Peyer's patch (tissue), 4 donors: Measurements from ENCODE around the gene TBC1D30.

ENCODE experiments used
- POLR2A ChIP-seq, 2 donors: fragments of 450-650 bp; IDR thresholded peaks; one replicate each; pipeline ENCODE4 v1.5.1; 2017; ENCODE audit warnings: antibody characterized with exemption in 2 of 2, mild to moderate bottlenecking in 2 of 2, moderate library complexity in 2 of 2
- TF ChIP-seq, protein P1 (sequence below), 6 experiments: fragments of 450-650 bp in 4 of 6; fragments of 200-600 bp in 2 of 6; sonication (generic) in 1 of 6; IDR thresholded peaks; one replicate each; pipeline ENCODE4 v1.5.1; 2017 to 2019; ENCODE audit warnings: antibody characterized with exemption in 6 of 6, mild to moderate bottlenecking in 3 of 6, moderate library complexity in 1 of 6

DNA sequence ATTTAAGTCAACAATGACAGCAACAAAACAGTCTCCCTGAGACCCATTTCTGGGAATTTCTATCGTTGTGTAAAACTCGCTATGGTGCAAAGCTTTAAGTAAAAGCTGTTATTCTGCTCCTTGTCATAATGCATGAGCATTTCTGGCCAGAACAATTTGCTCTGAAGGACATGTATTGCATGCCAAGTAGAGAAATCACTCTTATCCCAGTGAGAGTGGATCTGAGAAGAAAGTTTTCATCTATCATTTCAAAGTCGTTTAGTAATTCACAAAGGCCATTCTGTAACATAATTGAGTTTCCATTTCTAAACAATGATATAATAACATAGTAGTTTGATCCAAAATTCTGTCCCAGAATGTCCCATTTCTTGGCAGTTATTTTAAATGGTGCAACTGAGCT is 86.6 kb downstream of the TBC1D30 start:
- TF ChIP-seq POLR2A (IDR thresholded peaks at IDR 0.05): no peak
- TF ChIP-seq, protein P1, sequence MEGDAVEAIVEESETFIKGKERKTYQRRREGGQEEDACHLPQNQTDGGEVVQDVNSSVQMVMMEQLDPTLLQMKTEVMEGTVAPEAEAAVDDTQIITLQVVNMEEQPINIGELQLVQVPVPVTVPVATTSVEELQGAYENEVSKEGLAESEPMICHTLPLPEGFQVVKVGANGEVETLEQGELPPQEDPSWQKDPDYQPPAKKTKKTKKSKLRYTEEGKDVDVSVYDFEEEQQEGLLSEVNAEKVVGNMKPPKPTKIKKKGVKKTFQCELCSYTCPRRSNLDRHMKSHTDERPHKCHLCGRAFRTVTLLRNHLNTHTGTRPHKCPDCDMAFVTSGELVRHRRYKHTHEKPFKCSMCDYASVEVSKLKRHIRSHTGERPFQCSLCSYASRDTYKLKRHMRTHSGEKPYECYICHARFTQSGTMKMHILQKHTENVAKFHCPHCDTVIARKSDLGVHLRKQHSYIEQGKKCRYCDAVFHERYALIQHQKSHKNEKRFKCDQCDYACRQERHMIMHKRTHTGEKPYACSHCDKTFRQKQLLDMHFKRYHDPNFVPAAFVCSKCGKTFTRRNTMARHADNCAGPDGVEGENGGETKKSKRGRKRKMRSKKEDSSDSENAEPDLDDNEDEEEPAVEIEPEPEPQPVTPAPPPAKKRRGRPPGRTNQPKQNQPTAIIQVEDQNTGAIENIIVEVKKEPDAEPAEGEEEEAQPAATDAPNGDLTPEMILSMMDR (IDR thresholded peaks at IDR 0.05): no peak
